IMR-90 (cell line): Measurements from ENCODE around the gene AADAC. TPM values are rescaled to one million over a fixed set of nuclear protein-coding genes. Genes with fewer than 3 reads are reported as not detected.

Source experiments
- ATAC-seq: fragments of 200-7000 bp; cut with Tn5 transposase; 2 replicates; pipeline ENCODE4 v1.9.1; 2020; ENCODE audit warnings: low read depth, mild to moderate bottlenecking, moderate library complexity
- BruUV-seq: library from RNA; stranded (reverse); fragments of 400-500 nt; replicated peaks from 2 replicates; lab custom pipeline; 2021; lab: Mats Ljungman, UMichigan
- CTCF ChIA-PET: fragments of 300-600 bp; formaldehyde crosslinking; extraction: SDS; loops from one replicate; lab custom pipeline; 2021; ENCODE audit warnings: antibody characterized with exemption; lab: Yijun Ruan, JAX
- POLR2A ChIA-PET: fragments of 300-600 bp; sonication (Branson Sonifier 250); formaldehyde crosslinking; loops from one replicate; lab custom pipeline; 2022; ENCODE audit warnings: antibody characterized with exemption; ENCODE audit not compliant: unreplicated experiment; lab: Charles Lee
- DNase-seq: peaks from one replicate; pipeline ENCODE4 v3.0.0; 2013
- H2AFZ ChIP-seq: replicated peaks from 2 replicates; pipeline ENCODE3; 2013; ENCODE audit warnings: low read length, mild to moderate bottlenecking; ENCODE audit not compliant: poor library complexity
- H2AK5ac ChIP-seq: 2 replicates; pipeline ENCODE4 v1.6.1; 2013; ENCODE audit warnings: low read depth, low read length, inconsistent platforms
- H2AK9ac ChIP-seq: replicated peaks from 2 replicates; pipeline ENCODE3; 2013; ENCODE audit warnings: mild to moderate bottlenecking, low read depth, low read length, moderate library complexity; ENCODE audit not compliant: poor library complexity
- H2BK120ac ChIP-seq: 2 replicates; pipeline ENCODE4 v1.6.1; 2013; ENCODE audit warnings: low read depth, low read length, inconsistent platforms
- H2BK15ac ChIP-seq: 3 replicates; pipeline ENCODE4 v1.6.1; 2013; ENCODE audit warnings: low read depth, low read length, inconsistent platforms
- H2BK20ac ChIP-seq: 2 replicates; pipeline ENCODE4 v1.6.1; 2013; ENCODE audit warnings: low read depth, mild to moderate bottlenecking, inconsistent platforms, low read length, moderate library complexity
- H2BK5ac ChIP-seq: 2 replicates; pipeline ENCODE4 v1.6.1; 2013; ENCODE audit warnings: mild to moderate bottlenecking, low read depth, low read length, inconsistent platforms; ENCODE audit not compliant: poor library complexity, severe bottlenecking
- H3K14ac ChIP-seq: replicated peaks from 2 replicates; pipeline ENCODE4 v1.6.1; 2013; ENCODE audit warnings: low read depth, low read length, inconsistent platforms
- H3K18ac ChIP-seq: 2 replicates; pipeline ENCODE4 v1.6.1; 2013; ENCODE audit warnings: low read depth, low read length, control low read depth
- H3K23ac ChIP-seq: 2 replicates; pipeline ENCODE4 v1.6.1; 2013; ENCODE audit warnings: low read depth, low read length, inconsistent platforms
- H3K27ac ChIP-seq: 2 replicates; pipeline ENCODE4 v1.5.1; 2013; ENCODE audit warnings: mild to moderate bottlenecking, control low read depth, low read length; ENCODE audit not compliant: insufficient read depth
- H3K27me3 ChIP-seq: 2 replicates; pipeline ENCODE4 v1.6.1; 2013; ENCODE audit warnings: low read length; ENCODE audit not compliant: control insufficient read depth, insufficient read depth
- H3K36me3 ChIP-seq: 2 replicates; pipeline ENCODE4 v1.6.1; 2013; ENCODE audit warnings: low read length, mixed read lengths; ENCODE audit not compliant: control insufficient read depth, insufficient read depth
- H3K4ac ChIP-seq: 2 replicates; pipeline ENCODE4 v1.6.1; 2013; ENCODE audit warnings: low read depth, low read length, inconsistent platforms
- H3K4me1 ChIP-seq: 2 replicates; pipeline ENCODE4 v1.6.1; 2013; ENCODE audit warnings: low read length, mixed read lengths; ENCODE audit not compliant: control insufficient read depth, insufficient read depth
- H3K4me2 ChIP-seq: 2 replicates; pipeline ENCODE4 v1.6.1; 2013; ENCODE audit warnings: low read depth, mild to moderate bottlenecking, control low read depth, low read length, moderate library complexity
- H3K4me3 ChIP-seq: 2 replicates; pipeline ENCODE4 v1.5.1; 2013; ENCODE audit warnings: low read depth, mild to moderate bottlenecking, control low read depth, low read length, moderate library complexity; ENCODE audit not compliant: insufficient read depth
- H3K56ac ChIP-seq: 2 replicates; pipeline ENCODE4 v1.6.1; 2013; ENCODE audit warnings: low read length, inconsistent platforms; ENCODE audit not compliant: insufficient read depth; ENCODE audit errors: extremely low read depth
- H3K79me1 ChIP-seq, 2 experiments: 2 replicates each; pipeline ENCODE4 v1.6.1; 2013; ENCODE audit warnings: low read length in 2 of 2, inconsistent platforms in 1 of 2, low read depth in 1 of 2
- H3K9ac ChIP-seq: 2 replicates; pipeline ENCODE4 v1.6.1; 2013; ENCODE audit warnings: low read depth, low read length, control low read depth
- H3K9me1 ChIP-seq: 2 replicates; pipeline ENCODE4 v1.6.1; 2013; ENCODE audit warnings: low read length, inconsistent platforms; ENCODE audit not compliant: insufficient read depth
- H3K9me3 ChIP-seq: 2 replicates; pipeline ENCODE4 v1.6.1; 2013; ENCODE audit warnings: low read length; ENCODE audit not compliant: control insufficient read depth, insufficient read depth
- H4K20me1 ChIP-seq: 2 replicates; pipeline ENCODE4 v1.6.1; 2013; ENCODE audit warnings: low read length, inconsistent platforms; ENCODE audit not compliant: insufficient read depth
- H4K5ac ChIP-seq: 2 replicates; pipeline ENCODE4 v1.6.1; 2013; ENCODE audit warnings: mild to moderate bottlenecking, low read depth, low read length, control low read depth
- H4K8ac ChIP-seq, 2 experiments: 2 replicates each; pipeline ENCODE4 v1.6.1; 2013; ENCODE audit warnings: low read depth in 2 of 2, low read length in 2 of 2, control low read depth in 1 of 2, inconsistent platforms in 1 of 2
- H4K91ac ChIP-seq: 2 replicates; pipeline ENCODE4 v1.6.1; 2013; ENCODE audit warnings: low read depth, low read length, inconsistent platforms; ENCODE audit not compliant: insufficient read depth
- BHLHE40 ChIP-seq: fragments of 150-350 bp; IDR thresholded peaks from 2 replicates; pipeline ENCODE4 v1.6.1; 2016; ENCODE audit warnings: mild to moderate bottlenecking, low read depth, low read length
- CEBPB ChIP-seq: IDR thresholded peaks from 2 replicates; pipeline ENCODE4 v1.6.1; 2012; ENCODE audit warnings: low read depth, low read length, improper control_type of control experiment
- CHD1 ChIP-seq: IDR thresholded peaks from 2 replicates; pipeline ENCODE4 v1.6.1; 2012; ENCODE audit warnings: low read depth, low read length, improper control_type of control experiment
- FOS ChIP-seq: fragments of 150-350 bp; IDR thresholded peaks from 2 replicates; pipeline ENCODE4 v1.6.1; 2016; ENCODE audit warnings: low read depth, low read length
- MAFK ChIP-seq: IDR thresholded peaks from 2 replicates; pipeline ENCODE4 v1.6.1; 2012; ENCODE audit warnings: low read depth, low read length, improper control_type of control experiment
- MAZ ChIP-seq: IDR thresholded peaks from 2 replicates; pipeline ENCODE4 v1.6.1; 2012; ENCODE audit warnings: low read depth, mild to moderate bottlenecking, low read length, improper control_type of control experiment, moderate library complexity, borderline replicate concordance
- MXI1 ChIP-seq: IDR thresholded peaks from 2 replicates; pipeline ENCODE4 v1.6.1; 2012; ENCODE audit warnings: low read depth, mild to moderate bottlenecking, low read length, moderate library complexity, borderline replicate concordance
- NFE2L2 ChIP-seq: fragments of 150-350 bp; IDR thresholded peaks from 2 replicates; pipeline ENCODE4 v1.6.1; 2016; ENCODE audit warnings: low read depth, mild to moderate bottlenecking, low read length
- POLR2A ChIP-seq: IDR thresholded peaks from 2 replicates; pipeline ENCODE4 v1.6.1; 2012; ENCODE audit warnings: mild to moderate bottlenecking, low read depth, low read length
- RAD21 ChIP-seq: IDR thresholded peaks from 2 replicates; pipeline ENCODE4 v1.6.1; 2012; ENCODE audit warnings: low read length, improper control_type of control experiment
- RCOR1 ChIP-seq: IDR thresholded peaks from 2 replicates; pipeline ENCODE4 v1.6.1; 2012; ENCODE audit warnings: mild to moderate bottlenecking, low read length, improper control_type of control experiment; ENCODE audit not compliant: insufficient replicate concordance
- RFX5 ChIP-seq: IDR thresholded peaks from 2 replicates; pipeline ENCODE4 v1.8.0; 2012; ENCODE audit warnings: low read depth, mild to moderate bottlenecking, low read length, moderate library complexity
- SMC3 ChIP-seq: fragments of 150-350 bp; IDR thresholded peaks from 2 replicates; pipeline ENCODE4 v1.6.1; 2016; ENCODE audit warnings: low read depth, mild to moderate bottlenecking, antibody characterized with exemption, low read length, moderate library complexity
- WGBS, 2 experiments: methylation state at CpG; one replicate each; pipeline versions ENCODE4 v1.1.5 to v1.1.7; 2013; ENCODE audit warnings: missing lambda C conversion rate in 2 of 2; ENCODE audit not compliant: insufficient read length in 1 of 2; ENCODE audit errors: extremely low coverage in 2 of 2; 5-methylcytosine and 5-hydroxymethylcytosine counted together
- dilution Hi-C: fragments of 300-500 bp; cut with HindIII; formaldehyde crosslinking; loops from one replicate; pipeline ENCODE4 v1.14.3; 2018; ENCODE audit warnings: low sequenced_read_pairs; ENCODE audit not compliant: unreplicated experiment
- in situ Hi-C: fragments of 300-500 bp; cut with MboI; formaldehyde crosslinking; loops from 3 replicates; pipeline ENCODE4 v1.14.3; 2019; ENCODE audit warnings: low sequenced_read_pairs, inconsistent platforms, mixed read lengths
- intact Hi-C: fragments of 100-400 bp; cut with micrococcal nuclease; formaldehyde crosslinking; loops from 2 replicates; pipeline ENCODE4 v1.10.0; 2022
- polyA plus RNA-seq, 3 experiments: library from polyadenylated mRNA; depleted of rRNA; stranded (reverse); fragments of >200 nt; gene quantifications; 2 replicates each; pipeline ENCODE4 v1.2.3, GENCODE V29; 2012; ENCODE audit warnings: low replicate concordance in 1 of 3
- total RNA-seq: library from RNA; depleted of rRNA; stranded (reverse); fragments of >200 nt; gene quantifications from 2 replicates; pipeline ENCODE4 v1.2.3, GENCODE V29; 2012
- TF ChIP-seq, protein P1 (sequence below): fragments of 150-350 bp; IDR thresholded peaks from 2 replicates; pipeline ENCODE4 v1.6.1; 2016; ENCODE audit warnings: low read depth, mild to moderate bottlenecking, low read length, moderate library complexity, borderline replicate concordance
- TF ChIP-seq, protein P2 (sequence below): fragments of 150-350 bp; IDR thresholded peaks from 2 replicates; pipeline ENCODE4 v1.6.1; 2017; ENCODE audit warnings: mild to moderate bottlenecking, antibody characterized with exemption, low read length, low read depth
- TF ChIP-seq, protein P3 (sequence below): conservative IDR thresholded peaks from 2 replicates; pipeline ENCODE4 v1.5.1; 2012; ENCODE audit warnings: mild to moderate bottlenecking, low read depth, low read length, improper control_type of control experiment

Gene AADAC
- total and polyA plus RNA-seq, 2 of the 4 experiments (the other 2 are of a cell fraction) = not detected

DNA sequence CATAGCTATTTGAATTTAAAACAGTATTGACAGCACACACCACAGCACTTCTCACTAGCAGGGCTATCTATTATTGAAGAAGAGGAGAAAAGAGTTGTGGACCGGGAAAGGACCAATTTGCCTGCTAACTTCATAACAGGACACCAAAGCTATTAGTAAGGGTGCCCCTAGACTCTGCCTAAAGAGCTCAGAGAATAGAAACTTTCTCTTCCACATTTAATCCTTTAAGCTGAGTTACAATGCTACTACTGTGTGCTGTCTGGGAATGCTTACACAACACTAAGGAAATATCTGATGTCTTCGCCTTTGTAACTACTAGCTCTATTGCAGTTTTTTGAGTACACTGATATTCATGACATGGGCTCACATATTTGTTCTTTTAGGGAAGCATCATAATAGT lies 13.5 kb upstream of the AADAC start:
- no peak overlapping the region for H3K9ac ChIP-seq
- H3K27ac ChIP-seq = no peak overlapping the region
- no peaks in the 10 kb centered on the region for H3K36me3 ChIP-seq
- no peak overlapping the region for H2AFZ ChIP-seq
- no peak overlapping the region for H3K23ac ChIP-seq
- no CpG with 5 or more reads among the region's 2 CpGs for WGBS, 2 experiments
- intact Hi-C loops (no loop called here), dilution Hi-C loops (no loop called here), in situ Hi-C loops (no loop called here)
- TF ChIP-seq MAFK = no peak
- no peak for TF ChIP-seq CEBPB
- TF ChIP-seq MAZ = no peak
- TF ChIP-seq MXI1 = no peak
- no peak for TF ChIP-seq BHLHE40
- TF ChIP-seq RCOR1 = no peak
- TF ChIP-seq, protein P1, sequence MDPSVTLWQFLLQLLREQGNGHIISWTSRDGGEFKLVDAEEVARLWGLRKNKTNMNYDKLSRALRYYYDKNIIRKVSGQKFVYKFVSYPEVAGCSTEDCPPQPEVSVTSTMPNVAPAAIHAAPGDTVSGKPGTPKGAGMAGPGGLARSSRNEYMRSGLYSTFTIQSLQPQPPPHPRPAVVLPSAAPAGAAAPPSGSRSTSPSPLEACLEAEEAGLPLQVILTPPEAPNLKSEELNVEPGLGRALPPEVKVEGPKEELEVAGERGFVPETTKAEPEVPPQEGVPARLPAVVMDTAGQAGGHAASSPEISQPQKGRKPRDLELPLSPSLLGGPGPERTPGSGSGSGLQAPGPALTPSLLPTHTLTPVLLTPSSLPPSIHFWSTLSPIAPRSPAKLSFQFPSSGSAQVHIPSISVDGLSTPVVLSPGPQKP = no peak
- no peak for TF ChIP-seq NFE2L2
- no peak for TF ChIP-seq RAD21
- TF ChIP-seq, protein P2, sequence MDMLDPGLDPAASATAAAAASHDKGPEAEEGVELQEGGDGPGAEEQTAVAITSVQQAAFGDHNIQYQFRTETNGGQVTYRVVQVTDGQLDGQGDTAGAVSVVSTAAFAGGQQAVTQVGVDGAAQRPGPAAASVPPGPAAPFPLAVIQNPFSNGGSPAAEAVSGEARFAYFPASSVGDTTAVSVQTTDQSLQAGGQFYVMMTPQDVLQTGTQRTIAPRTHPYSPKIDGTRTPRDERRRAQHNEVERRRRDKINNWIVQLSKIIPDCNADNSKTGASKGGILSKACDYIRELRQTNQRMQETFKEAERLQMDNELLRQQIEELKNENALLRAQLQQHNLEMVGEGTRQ = no peak
- TF ChIP-seq SMC3 = no peak
- no peak for TF ChIP-seq RFX5
- TF ChIP-seq CHD1 = no peak
- no peak for TF ChIP-seq FOS
- TF ChIP-seq, protein P3, sequence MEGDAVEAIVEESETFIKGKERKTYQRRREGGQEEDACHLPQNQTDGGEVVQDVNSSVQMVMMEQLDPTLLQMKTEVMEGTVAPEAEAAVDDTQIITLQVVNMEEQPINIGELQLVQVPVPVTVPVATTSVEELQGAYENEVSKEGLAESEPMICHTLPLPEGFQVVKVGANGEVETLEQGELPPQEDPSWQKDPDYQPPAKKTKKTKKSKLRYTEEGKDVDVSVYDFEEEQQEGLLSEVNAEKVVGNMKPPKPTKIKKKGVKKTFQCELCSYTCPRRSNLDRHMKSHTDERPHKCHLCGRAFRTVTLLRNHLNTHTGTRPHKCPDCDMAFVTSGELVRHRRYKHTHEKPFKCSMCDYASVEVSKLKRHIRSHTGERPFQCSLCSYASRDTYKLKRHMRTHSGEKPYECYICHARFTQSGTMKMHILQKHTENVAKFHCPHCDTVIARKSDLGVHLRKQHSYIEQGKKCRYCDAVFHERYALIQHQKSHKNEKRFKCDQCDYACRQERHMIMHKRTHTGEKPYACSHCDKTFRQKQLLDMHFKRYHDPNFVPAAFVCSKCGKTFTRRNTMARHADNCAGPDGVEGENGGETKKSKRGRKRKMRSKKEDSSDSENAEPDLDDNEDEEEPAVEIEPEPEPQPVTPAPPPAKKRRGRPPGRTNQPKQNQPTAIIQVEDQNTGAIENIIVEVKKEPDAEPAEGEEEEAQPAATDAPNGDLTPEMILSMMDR = no peak
- TF ChIP-seq POLR2A = no peak
- no peak overlapping the region for H2AK9ac ChIP-seq
- BruUV-seq = no TSS peak
- ATAC-seq = no peak
- H3K4me1 ChIP-seq = no peaks in the 10 kb centered on the region
- ChIA-PET CTCF (interaction anchor here (0.5 kb wide), 1 partner anchor 509 kb away, joined by 3 read pairs; no protein-coding TSS in a partner anchor), POLR2A (no interaction called here)
- H2BK20ac ChIP-seq = no peak overlapping the region
- no peak overlapping the region for H2AK5ac ChIP-seq
- no peak overlapping the region for H4K8ac ChIP-seq
- H4K91ac ChIP-seq = no peak overlapping the region
- H4K5ac ChIP-seq = no peak overlapping the region
- H4K20me1 ChIP-seq = no peaks in the 10 kb centered on the region
- H3K9me1 ChIP-seq = no peaks in the 10 kb centered on the region
- no peak overlapping the region for H3K56ac ChIP-seq
- H2BK5ac ChIP-seq = no peak overlapping the region
- H3K18ac ChIP-seq = no peak overlapping the region
- H3K4ac ChIP-seq = no peak overlapping the region
- no peaks in the 10 kb centered on the region for H3K79me1 ChIP-seq
- no peak overlapping the region for H2BK15ac ChIP-seq
- H3K9me3 ChIP-seq = no peaks in the 10 kb centered on the region
- H3K27me3 ChIP-seq = no peaks in the 10 kb centered on the region
- H2BK120ac ChIP-seq = no peak overlapping the region
- no peak for DNase-seq
- H3K4me3 ChIP-seq = no peak overlapping the region
- no peak overlapping the region for H3K4me2 ChIP-seq
- H3K14ac ChIP-seq = no peak overlapping the region
